GM12878 (cell line): ENCODE data around the gene ANKRD13D. TPM values are rescaled to one million over a fixed set of nuclear protein-coding genes. Genes with fewer than 3 reads are reported as not detected.

Experiments used
- ATAC-seq: fragments of 200-7000 bp; cut with Tn5 transposase; 3 replicates; pipeline ENCODE4 v1.9.1; 2020; ENCODE audit warnings: mild to moderate bottlenecking, moderate library complexity
- BruUV-seq: library from RNA; stranded (reverse); fragments of 400-500 nt; replicated peaks from 2 replicates; lab custom pipeline; 2021; lab: Mats Ljungman, UMichigan
- CTCF ChIA-PET: fragments of 300-600 bp; sonication (Branson Sonifier 250); formaldehyde crosslinking; extraction: SDS; loops from one replicate; lab custom pipeline; 2021; ENCODE audit warnings: inconsistent platforms; lab: Yijun Ruan, JAX
- POLR2A ChIA-PET: fragments of 350-600 bp; formaldehyde crosslinking; extraction: SDS; loops from one replicate; lab custom pipeline; 2021; ENCODE audit warnings: inconsistent platforms; lab: Charles Lee
- RAD21 ChIA-PET: fragments of 300-600 bp; sonication (Branson Sonifier 250); formaldehyde crosslinking; loops from one replicate; lab custom pipeline; 2023; ENCODE audit warnings: antibody characterized with exemption; ENCODE audit not compliant: unreplicated experiment; lab: Charles Lee
- SMC1A ChIA-PET: fragments of 300-600 bp; sonication (Branson Sonifier 250); formaldehyde crosslinking; loops from one replicate; lab custom pipeline; 2023; ENCODE audit not compliant: unreplicated experiment, uncharacterized antibody; lab: Charles Lee
- DNase-seq: peaks from one replicate; pipeline ENCODE4 v3.0.0-alpha.2; 2011; ENCODE audit warnings: low read depth, low spot score
- FAIRE-seq: peaks from 3 replicates; lab custom pipeline; 2011; peaks lifted over from hg19 to GRCh38; lab: Jason Lieb, UNC
- H2AFZ ChIP-seq: 2 replicates; pipeline ENCODE4 v1.6.0; 2011; ENCODE audit warnings: low read depth, low read length, control low read depth; ENCODE audit not compliant: control insufficient read depth
- H3K27ac ChIP-seq: 2 replicates; pipeline ENCODE4 v1.5.1; 2011; ENCODE audit warnings: control low read depth; ENCODE audit not compliant: control insufficient read depth, insufficient read depth
- H3K27me3 ChIP-seq, 2 experiments: replicated peaks in 1 of 2; 2 replicates each; pipeline versions ENCODE4 v1.6.0 to v1.6.1; 2011; ENCODE audit warnings: low read length in 1 of 2; ENCODE audit not compliant: control insufficient read depth in 2 of 2, insufficient read depth in 2 of 2
- H3K36me3 ChIP-seq, 2 experiments: 2 replicates each; pipeline ENCODE4 v1.5.1; 2011; ENCODE audit warnings: low read length in 1 of 2; ENCODE audit not compliant: control insufficient read depth in 2 of 2, insufficient read depth in 2 of 2
- H3K4me1 ChIP-seq: 2 replicates; pipeline ENCODE4 v1.6.1; 2011; ENCODE audit warnings: mild to moderate bottlenecking, low read length, moderate library complexity, mixed read lengths; ENCODE audit not compliant: control insufficient read depth, insufficient read depth
- H3K4me2 ChIP-seq: 2 replicates; pipeline ENCODE4 v1.6.0; 2011; ENCODE audit warnings: control low read depth; ENCODE audit not compliant: control insufficient read depth, insufficient read depth
- H3K4me3 ChIP-seq: fragments of 200-600 bp; sonication (generic); 2 replicates; pipeline ENCODE4 v1.5.1; 2016
- H3K79me2 ChIP-seq: 2 replicates; pipeline ENCODE4 v1.6.0; 2011; ENCODE audit warnings: low read length; ENCODE audit not compliant: control insufficient read depth, insufficient read depth
- H3K9ac ChIP-seq: 2 replicates; pipeline ENCODE4 v1.8.0; 2011; ENCODE audit warnings: low read length, control low read depth, mixed read lengths; ENCODE audit not compliant: control insufficient read depth, insufficient read depth
- H3K9me3 ChIP-seq: replicated peaks from 3 replicates; pipeline ENCODE4 v1.5.1; 2011; ENCODE audit warnings: mild to moderate bottlenecking, low read length; ENCODE audit not compliant: control insufficient read depth, insufficient read depth
- H4K20me1 ChIP-seq: 2 replicates; pipeline ENCODE4 v1.6.0; 2011; ENCODE audit not compliant: control insufficient read depth, insufficient read depth
- ATF7 ChIP-seq: fragments of 450-650 bp; IDR thresholded peaks from 2 replicates; pipeline ENCODE4 v1.6.1; 2016; ENCODE audit warnings: low read depth, mild to moderate bottlenecking
- BMI1 ChIP-seq: fragments of 450-650 bp; IDR thresholded peaks from 2 replicates; pipeline ENCODE4 v1.6.1; 2016; ENCODE audit warnings: mild to moderate bottlenecking, moderate library complexity, borderline replicate concordance
- CBFB ChIP-seq: IDR thresholded peaks from 2 replicates; pipeline ENCODE4 v1.6.1; 2016; ENCODE audit warnings: antibody characterized with exemption, low read depth
- CBX3 ChIP-seq: fragments of 200-600 bp; sonication (generic); IDR thresholded peaks from 2 replicates; pipeline ENCODE4 v1.6.1; 2016; ENCODE audit warnings: low read depth, borderline replicate concordance
- CHD2 ChIP-seq: IDR thresholded peaks from 2 replicates; pipeline ENCODE4 v1.6.1; 2011; ENCODE audit warnings: low read depth, low read length, improper control_type of control experiment, borderline replicate concordance
- FOS ChIP-seq: IDR thresholded peaks from 3 replicates; pipeline ENCODE4 v1.6.1; 2011; ENCODE audit warnings: borderline replicate concordance; ENCODE audit not compliant: insufficient read length; ENCODE audit errors: extremely low read depth
- JUND ChIP-seq: IDR thresholded peaks from 2 replicates; pipeline ENCODE4 v1.6.1; 2012; ENCODE audit warnings: low read depth, mild to moderate bottlenecking, low read length, improper control_type of control experiment, moderate library complexity
- NFYB ChIP-seq: IDR thresholded peaks from 2 replicates; pipeline ENCODE4 v1.6.1; 2011; ENCODE audit warnings: low read depth, mild to moderate bottlenecking, low read length, improper control_type of control experiment, moderate library complexity; ENCODE audit not compliant: insufficient read depth
- NR2C2 ChIP-seq: IDR thresholded peaks from 2 replicates; pipeline ENCODE4 v1.6.1; 2011; ENCODE audit warnings: borderline replicate concordance, low read depth; ENCODE audit not compliant: control insufficient read depth, insufficient read length
- NR2F1 ChIP-seq: fragments of 450-650 bp; conservative IDR thresholded peaks from 2 replicates; pipeline ENCODE4 v1.6.1; 2017; ENCODE audit warnings: mild to moderate bottlenecking
- TCF7 ChIP-seq: IDR thresholded peaks from 2 replicates; pipeline ENCODE4 v1.6.1; 2014; ENCODE audit warnings: antibody characterized with exemption, borderline replicate concordance
- YY1 ChIP-seq: IDR thresholded peaks from 2 replicates; pipeline ENCODE4 v1.6.1; 2011; ENCODE audit warnings: low read depth, mild to moderate bottlenecking, low read length
- whole genome bisulfite sequencing: methylation state at CpG from one replicate; pipeline ENCODE4 v1.1.6; 2016; ENCODE audit warnings: low lambda C conversion rate; ENCODE audit not compliant: insufficient replicate concordance, insufficient coverage; ENCODE audit errors: missing lambda C conversion rate; 5-methylcytosine and 5-hydroxymethylcytosine counted together
- in situ Hi-C: fragments of 300-500 bp; cut with MboI; formaldehyde crosslinking; loops from 9 replicates; pipeline ENCODE4 v1.14.3; 2018; ENCODE audit warnings: mixed read lengths
- intact Hi-C: fragments of 100-400 bp; cut with micrococcal nuclease; formaldehyde crosslinking; loops from one replicate; pipeline ENCODE4 v1.14.2; 2022; ENCODE audit not compliant: unreplicated experiment
- polyA plus RNA-seq, 11 experiments: library from polyadenylated mRNA; depleted of rRNA in 4 of 11; unstranded in 6 of 11; stranded (reverse) in 5 of 11; fragments of >200 nt; fragmentation: Nextera tagmentation in 4 of 11; fragmentation: Illumina TruSeq in 1 of 11; extraction: Ambion mirVana in 4 of 11; extraction: Trizol in 1 of 11; gene quantifications; 1 replicate in 1 of 11; 2 replicates in 10 of 11; pipeline versions ENCODE4 v1.2.1 to v1.2.3, GENCODE V29; 2011 to 2016; ENCODE audit warnings: inconsistent platforms in 2 of 11, missing spikeins in 2 of 11, low read depth in 1 of 11
- total RNA-seq, 4 experiments: library from RNA; depleted of rRNA in 3 of 4; stranded (reverse); fragments of >200 nt in 3 of 4; fragmentation: Illumina TruSeq in 1 of 4; extraction: Trizol in 1 of 4; gene quantifications; 2 replicates each; pipeline versions ENCODE4 v1.2.1 to v1.2.3, GENCODE V29; 2013 to 2021

The ANKRD13D gene
- total and polyA plus RNA-seq, 10 of the 15 experiments (the other 5 are each of a cell fraction or from before 2014, with no cell fraction given) = 2.0 to 56.2 (median 21.4) TPM

DNA sequence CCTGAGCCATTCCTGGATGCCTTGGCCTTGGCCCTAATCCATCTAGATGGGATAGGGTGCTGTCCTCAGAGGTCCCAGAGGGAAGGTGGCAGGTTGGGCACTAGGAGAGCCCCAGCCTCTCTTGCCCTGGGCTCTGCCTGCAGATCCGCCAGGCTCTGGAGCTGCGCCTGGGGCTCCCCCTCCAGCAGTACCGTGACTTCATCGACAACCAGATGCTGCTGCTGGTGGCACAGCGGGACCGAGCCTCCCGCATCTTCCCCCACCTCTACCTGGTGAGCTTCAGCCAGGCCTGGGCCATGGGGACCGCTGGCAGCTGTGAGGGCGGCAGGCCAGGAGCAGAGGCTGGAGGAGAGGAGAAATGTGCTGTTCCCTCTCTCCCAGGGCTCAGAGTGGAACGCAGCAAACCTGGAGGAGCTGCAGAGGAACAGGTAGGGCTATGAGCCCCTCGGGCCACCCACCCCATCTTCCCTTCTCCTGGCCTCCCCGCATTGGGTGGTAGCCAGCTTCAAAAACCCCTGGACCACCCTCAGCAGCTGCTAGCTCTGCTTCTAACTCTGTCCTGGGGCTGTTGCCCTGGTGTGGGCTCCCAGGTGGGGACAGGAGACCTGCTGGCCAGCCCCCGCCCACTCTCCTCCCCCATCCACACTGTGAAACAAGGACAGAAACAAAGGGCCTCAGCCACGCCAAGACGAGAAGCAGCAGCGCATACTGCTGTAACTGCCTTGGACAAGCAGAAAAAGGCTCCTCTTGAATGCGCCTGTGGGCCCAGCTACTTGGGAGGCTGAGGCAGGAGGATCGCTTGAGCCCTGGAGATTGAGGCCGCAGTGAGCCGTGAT lies 19.1 kb downstream of the ANKRD13D start:
- intact Hi-C loops = no loop called here
- Histone ChIP-seq H3K79me2 (no peaks in the 10 kb centered on the region), H3K4me3 (no peak overlapping the region), H3K36me3 (no peaks in the 10 kb centered on the region), H2AFZ (no peak overlapping the region), H3K27ac (no peak overlapping the region), H3K27me3 (no peaks in the 10 kb centered on the region), H3K9ac (no peak overlapping the region), H4K20me1 (no peaks in the 10 kb centered on the region), H3K9me3 (no peaks in the 10 kb centered on the region), H3K4me1 (no peaks in the 10 kb centered on the region), H3K4me2 (no peak overlapping the region)
- 82% methylated on average over 20 of the region's 20 CpGs for WGBS
- CTCF ChIA-PET = interaction anchor here (0.6 to 1.3 kb wide), 3 partner anchors 9 to 11 kb away, joined by 4 read pairs; no protein-coding TSS in a partner anchor
- POLR2A ChIA-PET = no interaction called here
- RAD21 ChIA-PET = no interaction called here
- in situ Hi-C loops = no loop called here
- SMC1A ChIA-PET = interaction anchor here (1.2 kb wide), 1 partner anchor 43 kb away, joined by 3 read pairs; no protein-coding TSS in a partner anchor
- ATAC-seq (no peak), DNase-seq (no peak), FAIRE-seq (no peak)
- TF ChIP-seq NR2C2 = no peak
- no peak for TF ChIP-seq NR2F1
- TF ChIP-seq CBX3 = no peak
- no peak for TF ChIP-seq YY1
- no peak for TF ChIP-seq CHD2
- no peak for TF ChIP-seq FOS
- TF ChIP-seq NFYB = no peak
- TF ChIP-seq JUND = no peak
- TF ChIP-seq TCF7 = no peak
- TF ChIP-seq CBFB = no peak
- TF ChIP-seq BMI1 = no peak
- no peak for TF ChIP-seq ATF7
- BruUV-seq = no TSS peak
